Glutamatergic neuron (in vitro differentiated cells): Measurements from ENCODE around the gene ZFYVE19. TPM values are rescaled to one million over a fixed set of nuclear protein-coding genes. Genes with fewer than 3 reads are reported as not detected.

Experiments
- DNase-seq: peaks from one replicate; pipeline ENCODE4 v3.0.0; 2022
- H3K27ac Mint-ChIP-seq: one replicate; pipeline ENCODE4 v1.8.0; 2020; ENCODE audit warnings: mild to moderate bottlenecking, mixed read lengths, inconsistent platforms; ENCODE audit not compliant: unreplicated experiment
- H3K27me3 Mint-ChIP-seq: one replicate; pipeline ENCODE4 v1.8.0; 2020; ENCODE audit warnings: mild to moderate bottlenecking, moderate library complexity, mixed read lengths, inconsistent platforms; ENCODE audit not compliant: unreplicated experiment
- H3K36me3 Mint-ChIP-seq: one replicate; pipeline ENCODE4 v1.8.0; 2020; ENCODE audit warnings: mild to moderate bottlenecking, mixed read lengths, inconsistent platforms; ENCODE audit not compliant: unreplicated experiment
- H3K4me1 Mint-ChIP-seq: one replicate; pipeline ENCODE4 v1.8.0; 2020; ENCODE audit warnings: mild to moderate bottlenecking, low read depth, mixed read lengths, inconsistent platforms; ENCODE audit not compliant: unreplicated experiment
- H3K4me3 Mint-ChIP-seq: one replicate; pipeline ENCODE4 v1.8.0; 2020; ENCODE audit warnings: mild to moderate bottlenecking, mixed read lengths, inconsistent platforms; ENCODE audit not compliant: unreplicated experiment
- H3K9me3 Mint-ChIP-seq: one replicate; pipeline ENCODE4 v1.8.0; 2020; ENCODE audit warnings: mild to moderate bottlenecking, moderate library complexity, mixed read lengths, inconsistent platforms; ENCODE audit not compliant: unreplicated experiment
- CTCF ChIP-seq: fragments of 200-600 bp; sonication (generic); IDR thresholded peaks from one replicate; pipeline ENCODE4 v1.5.0; 2021; ENCODE audit not compliant: partially characterized antibody, unreplicated experiment
- total RNA-seq: library from RNA; stranded (reverse); fragmentation: NEBNext Ultra II Directional; extraction: Animal tissue kit (Norgen Biotek cat#: 25700); gene quantifications from one replicate; pipeline ENCODE4 v1.2.1, GENCODE V29; 2021; ENCODE audit not compliant: unreplicated experiment

Gene ZFYVE19
- total RNA-seq, 1 donor from 2014 or later = 11.8 TPM

- DNase-seq = no peak
- peaks cover 7% of the 10 kb centered on the region for H3K27me3 Mint-ChIP-seq
- peak overlapping the region; percentile 71 for H3K27ac Mint-ChIP-seq
- H3K4me3 Mint-ChIP-seq = no peak overlapping the region
- H3K36me3 Mint-ChIP-seq = no peaks in the 10 kb centered on the region
- no peak for TF ChIP-seq CTCF
- peaks cover 28% of the 10 kb centered on the region for H3K4me1 Mint-ChIP-seq
- H3K9me3 Mint-ChIP-seq = peaks cover 4% of the 10 kb centered on the region
Observed at GRCh38 chr15:40772014-40772413, 34.9 kb upstream of the ZFYVE19 start.

DNA sequence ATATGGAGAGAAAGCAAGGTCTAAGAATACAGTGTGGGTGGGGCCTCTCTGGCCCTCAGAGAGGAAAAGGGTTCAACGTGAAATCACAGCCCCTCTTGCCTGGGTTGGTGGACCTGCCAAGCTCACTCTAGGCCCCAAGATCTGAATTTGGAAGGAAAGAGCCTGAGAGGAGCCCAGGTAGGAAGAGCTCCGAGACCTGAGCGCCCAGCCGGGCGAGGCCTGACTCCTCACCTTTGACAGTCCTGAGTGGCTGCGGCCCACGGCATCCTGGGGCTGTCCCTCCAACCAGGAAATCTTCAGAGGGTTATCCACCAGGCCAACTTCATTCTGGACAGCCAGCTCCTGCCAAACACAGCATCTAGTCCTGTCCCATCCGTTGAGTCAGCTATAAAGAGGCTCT, 33.4 kb upstream of the ZFYVE19 start:
- H3K9me3 Mint-ChIP-seq = peaks cover 4% of the 10 kb centered on the region
- H3K27me3 Mint-ChIP-seq = peaks cover 7% of the 10 kb centered on the region
- no peak overlapping the region for H3K27ac Mint-ChIP-seq
- DNase-seq = no peak
- no peak for TF ChIP-seq CTCF
- no peaks in the 10 kb centered on the region for H3K36me3 Mint-ChIP-seq
- no peak overlapping the region for H3K4me3 Mint-ChIP-seq
- H3K4me1 Mint-ChIP-seq = peaks cover 26% of the 10 kb centered on the region

DNA sequence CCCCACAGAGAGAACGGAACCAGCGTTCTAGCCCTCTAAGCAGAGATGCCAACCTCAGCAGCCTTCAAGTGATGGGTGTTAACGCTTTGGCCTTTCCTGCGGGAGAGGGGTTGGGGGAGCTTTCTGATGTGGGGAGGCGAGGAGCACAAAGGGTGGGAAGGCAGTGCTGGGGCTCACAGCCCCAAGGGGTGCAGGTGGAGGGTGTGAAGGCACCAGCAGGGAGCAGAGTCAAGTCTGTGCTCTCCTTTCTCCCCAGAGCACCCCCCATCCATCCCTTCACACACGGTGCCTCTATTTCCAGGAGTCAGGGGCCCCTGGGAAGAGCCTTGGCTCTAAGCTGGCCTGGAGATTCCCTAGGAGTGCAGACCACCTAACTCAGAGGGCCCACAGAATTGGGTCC, 33.0 kb upstream of the ZFYVE19 start:
- DNase-seq = no peak
- H3K27me3 Mint-ChIP-seq = peaks cover 7% of the 10 kb centered on the region
- H3K4me1 Mint-ChIP-seq = peaks cover 23% of the 10 kb centered on the region
- peaks cover 4% of the 10 kb centered on the region for H3K9me3 Mint-ChIP-seq
- no peak for TF ChIP-seq CTCF
- H3K27ac Mint-ChIP-seq = no peak overlapping the region
- no peak overlapping the region for H3K4me3 Mint-ChIP-seq
- no peaks in the 10 kb centered on the region for H3K36me3 Mint-ChIP-seq

DNA sequence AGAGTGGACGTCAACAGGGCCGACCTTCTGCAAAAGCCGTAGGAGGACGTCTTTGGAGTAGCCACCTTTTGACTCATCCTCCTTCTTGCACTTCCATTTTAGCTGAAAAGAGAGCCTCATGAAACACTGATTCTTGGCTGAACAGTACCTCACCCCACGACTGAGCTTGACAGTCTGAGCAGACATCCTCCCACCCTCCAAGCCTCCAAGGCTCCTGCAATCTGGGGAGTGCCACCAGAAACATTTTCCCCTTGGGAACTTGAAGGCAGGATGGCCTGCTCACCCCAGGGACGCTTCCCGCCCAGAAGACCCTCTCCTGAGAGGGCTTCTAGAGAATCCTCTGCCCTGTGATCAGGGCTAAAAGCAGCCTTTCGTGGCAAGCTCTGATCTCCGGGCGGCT, 31.9 kb upstream of the ZFYVE19 start:
- peaks cover 15% of the 10 kb centered on the region for H3K4me1 Mint-ChIP-seq
- no peaks in the 10 kb centered on the region for H3K36me3 Mint-ChIP-seq
- peaks cover 4% of the 10 kb centered on the region for H3K9me3 Mint-ChIP-seq
- no peak for DNase-seq
- no peak overlapping the region for H3K27ac Mint-ChIP-seq
- H3K4me3 Mint-ChIP-seq = no peak overlapping the region
- TF ChIP-seq CTCF = no peak
- peaks cover 7% of the 10 kb centered on the region for H3K27me3 Mint-ChIP-seq

GRCh38 chr15:40775740-40776536, 31.0 kb upstream of the ZFYVE19 start:
- H3K36me3 Mint-ChIP-seq = no peaks in the 10 kb centered on the region
- no peak for DNase-seq
- no peaks in the 10 kb centered on the region for H3K9me3 Mint-ChIP-seq
- H3K27me3 Mint-ChIP-seq = peaks cover 1% of the 10 kb centered on the region
- H3K4me3 Mint-ChIP-seq = no peak overlapping the region
- H3K4me1 Mint-ChIP-seq = peaks cover 12% of the 10 kb centered on the region
- TF ChIP-seq CTCF = no peak
- H3K27ac Mint-ChIP-seq = no peak overlapping the region
